GM19351 (cell line): ENCODE measurements around the gene GNAS.
"Not testable (repeated sequence)": the region's sequence is repeated elsewhere in the genome, so short reads cannot be mapped to it uniquely, and the experiment has no call there.

Experiments
- ATAC-seq: cut with Tn5 transposase; IDR thresholded peaks from one replicate; pipeline ENCODE4 v1.9.1; 2021; ENCODE audit warnings: mild to moderate bottlenecking, moderate library complexity; ENCODE audit not compliant: unreplicated experiment

The GNAS gene

GRCh38 chr20:58852543-58853271 lies at the start of gene GNAS:
Gene GNAS, plus strand, starts transcription at chr20:58852716.
- no peak for ATAC-seq

DNA sequence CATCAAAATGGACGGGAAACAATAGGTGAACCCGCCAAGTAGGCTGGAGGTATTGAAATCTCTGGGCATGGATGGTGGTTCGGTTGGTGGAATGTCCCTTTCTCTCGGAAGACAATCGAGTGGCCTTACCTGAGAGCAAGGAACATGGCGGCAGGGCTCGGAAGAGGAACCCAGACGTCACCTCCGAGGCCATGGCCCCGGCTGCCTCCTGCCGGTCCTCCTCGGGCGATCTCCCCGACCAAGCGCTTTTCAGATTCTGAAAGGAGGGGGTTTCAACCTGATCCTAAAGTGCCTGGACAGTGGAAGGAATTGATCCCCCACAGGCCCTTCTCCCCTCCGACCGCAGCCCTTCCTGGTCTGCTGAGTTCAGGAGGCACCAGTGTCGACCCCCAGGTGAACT lies 49.0 kb upstream of the GNAS start:
- no peak for ATAC-seq

GRCh38 chr20:58807801-58808200 lies 44.7 kb upstream of the GNAS start:
- no peak for ATAC-seq

DNA sequence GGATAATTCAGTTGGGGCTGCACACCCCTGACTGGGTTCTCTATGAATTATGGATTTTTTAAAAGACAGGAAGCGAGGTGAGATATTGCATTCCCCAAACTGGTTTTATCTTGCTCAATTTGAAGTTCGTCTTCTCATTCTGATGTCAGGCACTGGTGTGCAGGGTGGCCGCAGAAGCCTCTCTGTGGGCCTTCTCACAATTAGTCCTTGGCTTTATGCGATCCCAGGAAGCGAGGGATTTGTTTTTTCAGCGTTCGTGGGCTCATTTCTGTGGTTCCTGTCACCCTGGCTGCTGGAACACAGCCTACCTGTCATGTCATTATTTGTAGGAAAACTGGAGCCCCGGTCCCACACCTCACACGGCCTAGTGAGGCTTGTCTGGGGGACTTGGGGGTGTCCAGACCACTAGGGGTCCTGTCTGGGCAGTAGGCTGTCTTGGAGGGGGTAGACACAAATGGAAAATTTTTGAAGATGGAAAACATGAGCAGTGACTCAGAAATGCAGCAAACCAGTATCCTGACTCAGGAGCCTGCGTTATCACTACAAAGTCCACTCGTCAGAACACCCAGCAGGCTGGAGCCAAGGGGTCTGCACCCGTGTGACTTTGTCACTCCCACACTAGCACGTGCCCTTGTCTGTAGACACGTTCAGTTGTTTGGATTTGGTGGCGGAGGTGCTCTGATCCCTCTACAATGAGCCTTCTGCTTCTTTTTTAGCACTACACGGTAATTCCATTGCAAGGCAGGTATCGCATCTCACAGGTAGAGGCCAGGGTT lies 44.1 kb upstream of the GNAS start:
- ATAC-seq = no peak

GRCh38 chr20:58810116-58810878 lies 42.2 kb upstream of the GNAS start:
- ATAC-seq = no peak

- ATAC-seq = no peak
Measured at GRCh38 chr20:58810879-58811250, 41.7 kb upstream of the GNAS start.

DNA sequence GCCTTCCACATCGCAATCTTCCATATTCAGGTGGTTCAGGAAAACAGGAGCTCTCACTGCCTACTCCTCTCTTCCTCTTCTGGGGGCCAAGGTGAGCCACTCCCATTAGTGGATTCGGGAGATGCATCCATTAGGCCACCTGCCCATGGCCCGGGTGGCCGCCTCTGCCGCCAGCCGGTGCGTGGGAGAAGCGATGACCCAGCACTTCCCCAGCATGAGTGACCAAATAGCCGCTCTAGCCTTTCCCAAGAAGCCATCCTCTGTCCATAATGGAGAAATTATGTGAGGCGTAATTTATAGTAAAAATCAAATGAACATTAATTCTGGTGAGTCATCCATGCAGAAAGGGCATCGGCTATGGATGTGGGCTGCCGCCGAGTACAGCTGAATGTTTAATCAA lies 41.2 kb upstream of the GNAS start:
- ATAC-seq = no peak

- no peak for ATAC-seq
Measured at GRCh38 chr20:58813369-58813768, 39.1 kb upstream of the GNAS start.

GRCh38 chr20:58815448-58815847 lies 37.1 kb upstream of the GNAS start:
- no peak for ATAC-seq

GRCh38 chr20:58816051-58816450 lies 36.5 kb upstream of the GNAS start:
- no peak for ATAC-seq

- ATAC-seq = no peak
Measured at GRCh38 chr20:58816957-58817651, 35.4 kb upstream of the GNAS start.

DNA sequence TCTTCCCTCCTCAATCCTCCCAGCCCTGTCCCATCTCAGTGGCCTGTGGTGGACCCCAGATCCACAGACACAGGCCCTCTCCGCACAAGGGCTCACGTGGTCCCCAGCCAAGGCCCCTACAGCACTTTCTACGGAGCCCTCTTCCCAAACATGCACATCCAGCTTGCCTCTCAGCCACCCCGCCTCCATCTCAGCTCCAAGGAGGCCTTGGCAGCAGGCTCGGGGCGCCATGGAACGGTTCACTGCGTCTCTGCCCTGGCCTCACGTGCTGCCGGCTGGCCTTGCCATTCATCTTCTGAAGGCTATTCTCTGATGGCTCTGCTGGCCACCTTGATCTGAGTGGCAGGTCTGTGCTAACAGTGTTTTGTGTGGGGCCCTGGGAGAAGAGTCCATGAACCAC lies 34.8 kb upstream of the GNAS start:
- ATAC-seq = no peak

- ATAC-seq = no peak
Measured at GRCh38 chr20:58818586-58819285, 33.8 kb upstream of the GNAS start.

DNA sequence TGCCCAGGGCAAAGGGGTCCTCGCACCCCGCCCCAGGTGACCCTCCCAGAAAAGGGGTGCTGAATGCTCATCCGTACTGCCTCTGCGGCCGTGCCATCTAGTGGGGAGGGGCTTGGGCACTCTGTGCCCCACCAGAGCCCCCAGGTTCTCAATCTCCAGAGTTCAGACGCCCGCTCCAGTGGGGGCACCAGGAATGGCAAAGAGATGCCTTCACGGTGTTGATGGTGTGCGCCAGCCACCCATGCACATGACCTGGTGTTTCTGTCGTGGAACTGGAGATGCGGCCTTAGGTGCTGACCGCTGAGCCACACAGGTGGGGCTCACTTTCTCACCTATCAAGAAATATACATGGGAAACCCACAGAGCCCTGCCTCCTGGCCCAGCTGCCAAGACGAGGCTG lies 32.6 kb upstream of the GNAS start:
- no peak for ATAC-seq

DNA sequence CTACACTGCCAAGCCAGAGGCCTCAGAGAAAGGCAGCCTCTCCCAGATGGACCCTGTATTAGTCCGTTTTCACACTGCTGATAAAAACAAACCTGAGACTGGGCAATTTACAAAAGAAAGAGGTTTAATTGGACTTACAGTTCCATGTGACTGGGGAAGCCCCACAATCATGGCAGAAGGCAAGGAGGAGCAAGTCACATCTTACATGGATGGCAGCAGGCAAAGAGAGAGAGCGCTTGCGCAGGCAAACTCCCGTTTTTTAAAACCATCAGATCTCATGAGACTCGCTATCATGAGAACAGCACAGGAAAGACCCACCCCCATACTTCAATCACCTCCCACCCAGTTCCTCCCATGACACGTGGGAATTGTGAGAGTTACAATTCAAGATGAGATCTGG lies 32.0 kb upstream of the GNAS start:
- ATAC-seq = not testable (repeated sequence)

DNA sequence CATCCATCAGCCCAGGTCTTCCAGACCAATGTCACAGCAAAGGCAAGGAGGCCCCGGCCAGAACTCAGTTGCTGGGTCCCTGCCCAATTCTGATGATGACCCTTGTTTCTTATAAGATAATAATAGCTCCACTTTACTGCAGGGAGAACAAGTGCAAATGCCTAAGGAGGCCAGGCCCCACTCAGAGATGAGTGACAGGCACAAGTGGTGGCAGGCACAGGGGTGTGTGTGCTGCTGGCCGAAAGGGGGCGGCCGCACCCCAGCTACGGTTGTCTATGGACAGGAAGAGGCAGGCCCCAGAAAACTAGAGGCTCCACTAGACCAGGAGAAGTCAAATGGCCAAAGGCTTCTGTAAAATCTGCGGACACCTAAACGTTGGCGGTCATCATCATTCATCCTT lies 30.4 kb upstream of the GNAS start:
- no peak for ATAC-seq

DNA sequence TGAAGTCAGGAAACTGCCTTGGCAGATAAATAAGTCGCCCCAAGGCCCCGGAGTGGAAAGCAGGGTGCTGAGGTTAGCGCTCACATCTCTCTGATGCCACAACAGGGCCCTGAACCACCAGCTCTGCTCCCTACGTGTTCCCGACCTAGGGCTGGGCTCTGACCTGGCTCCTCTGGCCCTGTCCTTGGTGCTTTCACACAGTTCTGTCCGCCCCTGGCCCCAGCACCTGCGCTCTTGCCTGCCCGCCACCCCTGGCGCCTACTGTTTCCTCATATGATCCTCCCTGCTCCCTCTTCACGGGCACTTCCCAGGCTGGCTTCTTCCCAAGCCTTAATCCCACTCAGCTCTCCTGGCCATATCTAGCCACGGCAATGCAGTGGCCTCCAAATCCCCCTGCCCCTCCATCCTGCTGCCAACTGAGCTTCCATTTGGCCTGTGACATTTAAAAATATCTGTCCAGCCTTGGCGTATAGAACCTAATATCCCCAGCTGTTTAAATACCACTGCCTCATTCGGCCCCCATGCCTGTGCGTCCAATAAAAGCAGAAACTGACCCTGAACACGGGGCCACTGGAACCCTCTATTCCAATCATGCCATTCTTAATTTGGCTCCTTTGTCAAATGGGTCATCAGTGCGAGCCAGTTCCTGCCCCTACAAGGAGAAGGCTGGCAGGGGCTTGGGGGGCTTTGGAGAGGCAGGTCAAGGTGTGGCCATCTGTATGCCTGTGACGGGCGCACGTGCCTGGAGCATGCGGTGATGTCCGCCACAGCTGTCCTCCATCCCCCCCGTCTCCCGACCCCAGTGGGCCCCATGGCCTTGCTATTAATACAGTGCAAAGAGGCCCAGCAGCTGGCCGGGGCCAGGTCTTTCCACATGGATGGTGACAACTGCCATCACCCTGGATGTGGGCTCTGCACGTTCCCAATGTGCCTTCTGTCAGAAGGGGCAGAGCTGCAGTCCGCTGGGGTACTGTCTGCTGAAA lies 29.5 kb upstream of the GNAS start:
- ATAC-seq = no peak

- no peak for ATAC-seq
Measured at GRCh38 chr20:58824843-58825242, 27.7 kb upstream of the GNAS start.

DNA sequence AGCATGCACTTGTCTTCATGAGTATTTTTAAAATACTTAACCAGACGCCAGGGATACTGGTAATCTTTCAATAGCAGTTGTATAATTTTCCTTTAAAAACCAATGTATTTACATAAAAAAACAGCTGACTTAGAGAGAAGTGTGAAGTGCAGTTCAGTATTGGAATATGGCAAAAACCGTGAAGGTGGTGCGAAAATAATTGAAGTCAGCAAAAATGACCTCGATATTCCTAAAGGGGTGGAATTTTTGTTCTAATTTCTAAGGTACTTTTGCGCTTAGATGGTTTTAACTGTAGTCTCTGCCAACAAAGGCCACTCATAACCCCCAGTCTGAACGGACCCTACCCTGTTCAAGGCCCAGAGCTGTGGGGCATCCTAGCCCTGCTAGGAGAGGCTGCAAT lies 27.1 kb upstream of the GNAS start:
- no peak for ATAC-seq
